Activated CD8-positive, alpha-beta memory T cell treated with anti-CD3 and anti-CD28 coated beads, Interleukin-2, amount 50 U/mL, for 4 hours (primary cell): ENCODE data around the gene CKLF.
A peak's percentile ranks its signal among the peaks of the same experiment; 100 is the strongest.
"Not testable (repeated sequence)": the region's sequence is repeated elsewhere in the genome, so short reads cannot be mapped to it uniquely, and the experiment has no call there.

Experiments
- DNase-seq: peaks from one replicate; pipeline ENCODE4 v3.0.0-alpha.2; 2020

The CKLF gene

DNA sequence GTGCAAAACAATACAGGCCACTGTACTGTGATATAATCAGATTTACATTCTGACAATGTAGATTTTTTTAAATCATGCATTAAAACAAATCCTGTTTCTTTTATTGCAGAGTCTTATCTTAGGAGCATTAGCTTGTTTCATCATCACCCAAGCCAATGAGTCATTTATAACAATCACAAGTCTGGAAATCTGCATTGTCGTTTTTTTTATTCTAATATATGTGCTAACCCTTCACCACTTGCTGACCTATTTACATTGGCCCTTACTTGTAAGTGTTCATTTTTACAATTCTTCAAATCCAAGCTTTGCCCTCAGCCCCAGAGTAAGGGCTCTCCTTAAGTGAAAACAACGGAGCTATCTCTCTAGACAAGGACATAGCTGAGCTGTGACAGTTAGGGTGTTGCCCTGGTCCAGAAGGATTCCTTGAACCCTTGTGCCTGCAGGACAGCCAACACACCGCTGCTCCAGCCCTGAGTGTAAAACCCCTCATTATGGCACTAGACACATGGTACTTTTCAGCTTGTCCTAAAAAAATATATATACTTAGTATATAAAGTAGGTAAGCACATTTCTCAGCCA lies 17.5 kb downstream of the CKLF start:
- no peak for DNase-seq

DNA sequence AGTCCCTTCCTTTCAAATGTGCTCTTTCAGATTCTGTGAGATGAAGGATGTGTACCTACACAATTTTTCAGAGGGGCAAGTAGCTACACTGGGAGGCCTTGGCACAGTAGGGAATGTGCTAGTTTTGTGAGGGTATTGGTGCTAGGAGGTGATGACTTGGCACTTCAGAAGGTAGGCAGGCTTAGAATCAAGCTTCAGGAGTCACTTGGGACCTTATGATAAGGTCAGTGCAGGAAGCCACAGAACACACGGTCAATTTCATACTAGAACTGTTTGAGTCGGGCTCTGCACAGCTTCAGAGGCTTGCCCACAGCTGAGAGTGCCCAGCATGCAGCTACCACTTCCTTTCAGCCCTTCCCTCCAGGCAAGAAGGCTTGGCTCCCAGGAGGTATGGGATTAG lies 20.0 kb downstream of the CKLF start:
- DNase-seq: no peak

DNA sequence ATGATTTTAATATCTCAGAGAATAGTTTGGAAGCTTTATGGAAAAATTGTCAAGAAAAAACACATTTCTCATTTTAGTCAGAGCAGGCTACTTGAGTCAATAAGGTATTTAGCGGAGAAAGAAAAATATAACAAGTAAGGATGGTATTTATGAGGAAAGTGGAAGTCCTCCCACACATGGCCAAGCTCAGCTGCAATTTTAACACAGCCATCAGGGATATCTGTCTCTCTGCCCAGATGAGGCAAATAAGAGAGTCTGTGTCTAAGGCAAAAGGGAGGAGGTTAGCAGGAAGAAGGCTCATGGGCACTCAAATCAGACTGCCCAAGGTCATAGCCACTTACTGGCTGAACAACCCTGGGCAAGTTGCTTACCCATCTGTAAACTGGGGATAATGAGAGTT lies 21.7 kb downstream of the CKLF start:
- DNase-seq: no peak

DNA sequence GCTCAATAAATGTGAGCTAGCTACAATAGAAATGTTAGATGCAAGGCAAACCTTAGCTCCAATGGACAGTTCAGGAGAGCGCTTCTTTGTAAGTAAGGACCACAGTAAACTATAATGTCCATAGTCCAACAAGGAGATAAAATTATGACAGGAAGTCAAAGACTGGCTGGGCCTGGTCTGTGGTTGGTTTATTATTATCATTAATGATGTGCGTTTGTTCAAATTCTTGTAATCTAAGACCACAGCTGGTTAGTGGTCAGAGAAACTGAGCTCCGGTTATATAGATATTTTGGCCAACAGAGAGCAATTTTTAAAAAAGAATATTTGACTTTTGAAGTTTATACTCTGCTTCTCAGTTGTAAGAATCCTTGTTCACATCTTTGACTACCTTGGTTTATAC lies 22.2 kb downstream of the CKLF start:
- no peak for DNase-seq

DNA sequence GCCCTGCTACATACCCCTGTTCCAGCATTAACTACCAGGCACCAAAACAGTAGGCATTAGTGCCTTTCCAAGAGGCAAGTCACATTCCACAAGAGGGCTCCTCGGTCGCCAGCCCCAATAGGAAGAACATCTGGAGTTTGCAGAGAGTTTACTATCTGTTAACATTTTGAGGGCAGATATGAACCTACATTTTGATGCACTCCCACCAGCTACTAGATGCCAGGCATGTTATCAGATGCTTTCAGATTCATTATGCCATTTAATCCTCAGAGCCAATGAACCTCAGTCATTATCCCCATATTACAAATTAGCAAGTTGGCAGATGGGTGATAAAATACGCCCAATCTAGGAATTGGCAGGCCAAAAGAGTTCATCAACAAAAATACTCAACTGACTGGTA lies 22.7 kb downstream of the CKLF start:
- no peak for DNase-seq

DNA sequence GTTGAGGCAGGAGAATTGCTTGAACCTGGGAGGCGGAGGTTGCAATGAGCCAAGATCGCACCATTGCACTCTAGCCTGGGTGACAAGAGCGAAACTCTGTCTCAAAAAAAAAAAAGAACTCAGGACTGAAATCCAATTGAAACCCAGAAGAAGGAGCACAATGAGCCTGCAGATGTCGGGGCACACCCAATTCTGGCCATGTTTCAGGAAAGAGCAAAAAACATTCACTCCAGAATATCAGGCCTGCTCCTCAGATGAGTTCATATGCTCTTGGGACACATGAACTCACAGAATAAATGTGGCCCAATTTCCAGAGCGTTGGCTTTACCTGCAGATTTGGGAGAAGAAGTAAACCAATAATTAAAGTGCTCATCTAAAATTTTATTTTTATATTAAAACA lies 23.9 kb downstream of the CKLF start:
- DNase-seq: no peak

DNA sequence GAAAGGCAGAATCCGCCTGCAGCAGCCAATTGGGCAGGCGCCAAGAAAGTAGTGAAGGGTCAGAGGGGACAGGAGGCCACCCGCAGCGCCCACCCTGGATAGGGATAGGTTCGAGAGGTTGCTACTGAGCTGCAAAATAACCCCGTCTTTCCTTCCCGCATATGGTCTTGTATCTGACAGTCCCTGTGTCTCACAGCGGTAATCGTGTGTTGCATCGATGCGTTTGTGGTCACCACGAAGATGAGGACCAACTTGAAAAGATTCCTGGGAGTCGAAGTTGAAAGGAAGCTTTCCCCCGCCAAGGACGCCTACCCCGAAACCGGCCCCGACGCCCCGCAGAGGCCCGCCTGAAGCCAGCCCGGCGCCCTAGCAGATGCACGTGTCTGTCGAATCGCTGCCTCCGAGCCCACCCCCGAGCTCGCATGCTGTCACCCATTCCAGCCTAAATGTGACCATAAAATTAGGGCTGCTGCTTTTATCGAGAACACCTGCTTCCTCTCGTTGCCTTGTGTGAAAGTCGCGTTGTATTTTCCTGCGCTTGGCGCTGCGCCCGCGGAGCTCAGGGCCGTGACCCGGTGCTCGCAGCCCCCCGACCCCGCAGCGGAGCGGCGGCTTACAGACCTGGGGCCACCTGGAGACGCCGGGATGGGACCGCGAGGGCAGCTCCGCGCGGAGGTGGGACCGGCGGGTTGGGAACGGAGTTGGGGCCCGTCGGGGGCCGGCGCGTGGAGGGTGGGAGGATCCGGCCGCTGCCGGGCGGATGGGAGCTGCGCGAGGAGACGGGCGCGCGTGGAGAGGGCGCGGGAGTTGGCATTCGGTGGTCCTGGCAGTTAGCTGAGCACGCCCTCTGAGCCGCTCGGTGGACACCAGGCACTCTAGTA lies 26.5 kb downstream of the CKLF start, which contains the start of gene CMTM2:
TSS of gene CMTM2 (plus strand) at position 813 of the 881 bp plus-strand sequence. CDS start 145 bp downstream, outside the sequence.
- no peak for DNase-seq

DNA sequence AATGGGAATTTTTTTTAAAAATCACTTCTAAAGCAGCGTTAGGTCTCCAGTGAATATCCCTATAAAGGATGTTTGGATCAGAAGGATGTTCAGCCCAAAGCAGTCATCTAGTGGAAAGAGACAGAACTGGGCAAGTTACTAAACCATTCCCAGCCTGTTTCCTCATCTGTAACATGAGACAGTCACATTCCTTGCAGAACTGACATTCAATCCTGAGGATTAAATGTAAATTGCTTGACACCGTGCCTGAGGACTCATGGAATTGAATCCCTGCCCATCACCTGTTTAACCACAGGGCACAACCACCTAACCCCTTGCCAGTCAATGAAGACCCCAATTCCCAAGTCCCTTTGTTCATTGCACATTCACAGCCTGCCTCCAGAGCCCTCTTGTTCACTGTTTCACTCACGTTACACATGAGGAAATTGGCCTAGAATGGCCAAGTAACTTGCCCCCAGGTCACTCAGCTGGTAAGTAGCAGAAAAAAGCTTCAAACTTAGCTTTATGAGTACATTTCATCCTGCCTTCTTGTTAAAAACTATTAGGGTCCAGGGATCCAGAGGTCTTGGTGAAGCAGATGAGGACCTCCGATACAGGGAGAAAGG lies 28.3 kb downstream of the CKLF start:
- no peak for DNase-seq

DNA sequence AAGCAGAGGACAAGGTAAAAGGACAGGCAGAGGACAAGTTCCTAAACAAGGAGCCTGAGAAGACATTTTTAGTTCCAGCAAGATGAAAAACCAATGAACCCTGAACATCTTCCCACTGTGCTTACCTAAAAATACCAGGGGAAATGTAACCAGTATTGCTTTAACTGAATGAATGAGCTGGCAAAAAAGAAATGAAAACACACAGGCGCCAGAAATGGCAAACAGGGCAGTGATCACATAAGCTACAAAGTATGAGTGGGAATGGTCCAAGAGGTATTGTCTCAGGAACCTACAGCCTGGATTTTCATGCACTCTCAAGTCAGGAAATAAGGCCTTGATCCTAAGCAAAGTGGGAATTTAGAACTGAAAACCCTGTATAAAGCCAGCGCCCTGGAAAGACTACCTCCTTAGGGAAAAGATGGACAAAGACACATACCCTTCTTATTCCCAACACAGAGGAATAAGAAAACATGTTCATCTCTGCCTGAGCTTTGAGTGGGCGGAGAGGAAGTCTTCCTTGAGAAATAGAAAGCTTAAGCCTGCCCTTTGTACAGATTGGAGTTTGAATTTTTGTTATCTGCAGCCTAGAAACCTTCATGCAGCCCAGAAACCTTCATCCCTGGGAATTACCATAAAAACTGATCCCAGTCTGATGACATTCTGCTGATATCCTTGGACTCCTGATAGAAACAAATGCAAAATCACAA lies 29.0 kb downstream of the CKLF start:
- no peak for DNase-seq

DNA sequence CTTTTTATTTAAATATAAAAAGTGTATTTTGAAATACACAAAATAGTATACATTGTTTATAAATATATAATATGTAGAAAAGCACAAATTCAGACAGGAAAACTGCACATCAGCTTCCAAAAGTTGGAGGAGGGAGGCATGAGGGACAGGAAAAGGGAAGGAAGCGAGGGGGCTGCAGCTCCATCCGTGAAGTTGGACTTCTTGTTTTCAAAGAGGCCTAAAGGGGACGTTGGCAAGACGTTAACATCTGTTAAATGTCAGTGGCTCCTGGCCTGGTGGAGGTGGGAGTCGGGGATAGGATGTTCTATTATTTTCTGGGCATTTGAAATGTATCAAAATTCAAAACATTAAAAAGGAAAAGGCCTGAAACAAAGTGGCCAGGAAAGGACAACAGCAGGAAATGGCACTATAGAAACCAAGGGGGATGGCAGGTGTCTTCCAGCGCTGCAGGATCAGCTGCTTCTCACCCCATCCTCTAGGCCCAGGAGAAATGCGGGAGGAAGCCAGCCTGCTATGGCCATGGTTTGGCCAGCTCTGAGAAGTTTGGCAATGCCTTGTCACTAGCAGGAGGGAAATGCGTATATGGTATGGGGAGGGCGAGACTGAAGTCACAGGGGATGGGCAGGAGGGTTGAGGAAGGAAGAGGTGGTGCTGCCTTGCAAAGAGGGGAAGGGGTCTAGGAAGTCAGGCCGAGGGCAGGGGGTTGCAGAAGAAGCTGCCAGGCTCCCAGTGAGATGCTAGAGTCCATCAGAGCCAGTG lies 33.3 kb downstream of the CKLF start:
- DNase-seq: no peak

DNA sequence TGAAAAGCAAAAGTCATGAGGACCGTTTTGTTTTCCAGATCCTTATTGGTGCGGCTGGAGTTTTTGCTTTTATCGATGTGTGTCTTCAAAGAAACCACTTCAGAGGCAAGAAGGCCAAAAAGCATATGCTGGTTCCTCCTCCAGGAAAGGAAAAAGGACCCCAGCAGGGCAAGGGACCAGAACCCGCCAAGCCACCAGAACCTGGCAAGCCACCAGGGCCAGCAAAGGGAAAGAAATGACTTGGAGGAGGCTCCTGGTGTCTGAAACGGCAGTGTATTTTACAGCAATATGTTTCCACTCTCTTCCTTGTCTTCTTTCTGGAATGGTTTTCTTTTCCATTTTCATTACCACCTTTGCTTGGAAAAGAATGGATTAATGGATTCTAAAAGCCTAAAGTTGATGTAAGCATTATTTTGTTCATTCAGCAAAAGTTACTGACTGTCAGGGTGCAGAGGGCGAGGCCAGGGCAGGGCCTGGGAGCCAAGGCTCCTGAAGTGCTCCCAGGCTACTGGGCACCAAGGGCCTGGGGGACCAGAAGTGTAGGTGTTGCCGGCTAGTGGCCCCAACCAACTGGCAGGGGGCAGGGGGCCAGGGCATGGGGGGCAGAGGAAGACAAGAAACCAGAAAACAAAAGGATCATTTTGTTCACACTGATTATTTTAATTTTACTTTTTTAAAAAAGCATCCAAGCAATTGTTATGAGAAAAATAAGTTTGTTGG lies 35.7 kb downstream of the CKLF start:
- no peak for DNase-seq

DNA sequence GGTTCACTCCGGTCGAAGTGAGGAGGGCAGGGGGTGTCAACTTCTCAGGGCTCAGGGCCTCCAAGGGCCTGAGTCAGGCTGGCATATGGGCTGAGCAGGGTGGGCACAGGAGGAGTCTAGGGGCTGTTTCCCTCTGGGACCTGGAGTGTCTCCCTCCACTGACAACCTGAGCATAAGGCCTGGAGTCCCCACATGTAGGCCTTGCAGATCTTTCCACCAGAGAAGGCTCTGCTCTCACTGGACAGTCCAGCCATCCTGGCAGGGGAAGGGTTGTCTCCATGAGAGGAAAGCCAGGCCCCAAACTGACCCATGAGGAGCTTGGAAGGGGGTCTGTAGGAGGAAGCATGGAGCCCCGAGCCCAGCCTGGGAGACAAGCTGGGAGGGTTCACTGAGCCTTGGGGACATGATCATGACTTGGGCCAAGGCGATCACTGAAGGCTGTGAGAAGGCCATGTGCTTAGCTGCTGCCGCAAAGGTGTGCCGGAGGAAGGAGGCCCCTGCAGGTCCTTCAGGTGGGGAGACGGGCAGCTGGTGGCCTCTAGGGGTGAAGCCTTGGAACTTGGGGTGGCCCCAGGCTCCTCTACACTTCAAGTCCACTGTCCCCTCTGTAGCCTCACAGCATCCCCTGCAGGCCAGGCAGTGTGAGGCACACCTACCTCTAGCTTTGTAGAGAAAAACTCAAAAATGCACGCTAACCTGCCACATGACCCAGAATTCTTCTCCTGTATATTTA lies 36.8 kb downstream of the CKLF start:
- DNase-seq: peak; percentile 61

DNA sequence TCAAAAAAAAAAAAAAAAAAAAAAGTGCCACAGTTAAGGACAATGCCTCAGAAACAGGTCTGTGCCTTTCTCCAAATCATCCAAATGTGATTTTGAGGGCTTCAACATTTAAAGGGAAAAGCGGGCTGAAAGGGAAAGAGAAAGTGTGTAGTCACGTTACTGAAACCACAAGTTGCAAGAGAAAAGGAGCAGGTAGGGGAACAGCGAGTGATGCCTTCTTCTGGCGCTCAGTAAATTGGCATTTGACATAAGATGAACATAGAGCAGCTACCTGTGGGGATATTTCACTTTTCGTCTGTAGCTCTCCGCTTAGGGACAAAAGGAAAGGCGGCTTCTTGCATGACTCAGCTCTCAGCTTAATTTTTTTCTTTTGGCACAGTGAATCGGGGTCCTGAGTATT lies 37.9 kb downstream of the CKLF start:
- DNase-seq: no peak

DNA sequence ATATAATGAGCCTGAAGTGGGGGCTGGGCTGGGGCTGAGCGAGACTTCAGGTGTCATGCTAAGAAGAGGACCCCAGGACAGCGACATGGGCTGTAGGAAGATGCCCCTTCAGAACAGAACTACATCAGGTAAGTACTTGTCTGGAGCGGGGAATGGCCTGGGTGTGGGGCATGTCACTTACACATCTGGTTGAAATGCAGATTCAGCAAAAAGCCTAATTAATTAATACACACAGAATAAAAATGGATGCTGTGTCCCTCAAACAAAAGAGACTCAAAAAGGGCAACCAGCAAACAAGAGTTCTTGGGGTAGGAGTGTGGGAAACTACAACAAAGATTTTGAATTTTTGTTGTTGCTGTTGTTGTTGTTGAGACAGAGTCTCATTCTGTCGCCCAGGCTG lies 38.6 kb downstream of the CKLF start:
- no peak for DNase-seq

DNA sequence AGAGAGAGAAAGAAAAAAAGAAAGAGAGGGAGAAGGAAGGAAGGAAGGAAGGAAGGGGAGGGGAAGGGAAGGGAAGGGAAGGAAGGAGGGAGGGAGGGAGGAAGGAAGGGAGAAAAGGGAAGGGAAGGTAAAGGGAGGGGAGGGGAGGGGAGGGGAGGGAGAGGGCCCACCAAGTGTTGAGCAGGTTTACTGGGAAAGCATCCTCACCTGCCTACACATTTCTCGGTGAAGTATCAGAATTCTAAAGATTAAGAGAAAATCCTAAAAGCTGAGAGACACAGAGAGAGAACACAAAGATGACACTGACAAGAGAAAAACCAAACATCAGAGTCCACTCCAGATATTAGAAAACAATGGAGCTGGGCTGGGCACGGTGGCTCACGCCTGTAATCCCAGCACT lies 39.9 kb downstream of the CKLF start:
- no peak for DNase-seq

DNA sequence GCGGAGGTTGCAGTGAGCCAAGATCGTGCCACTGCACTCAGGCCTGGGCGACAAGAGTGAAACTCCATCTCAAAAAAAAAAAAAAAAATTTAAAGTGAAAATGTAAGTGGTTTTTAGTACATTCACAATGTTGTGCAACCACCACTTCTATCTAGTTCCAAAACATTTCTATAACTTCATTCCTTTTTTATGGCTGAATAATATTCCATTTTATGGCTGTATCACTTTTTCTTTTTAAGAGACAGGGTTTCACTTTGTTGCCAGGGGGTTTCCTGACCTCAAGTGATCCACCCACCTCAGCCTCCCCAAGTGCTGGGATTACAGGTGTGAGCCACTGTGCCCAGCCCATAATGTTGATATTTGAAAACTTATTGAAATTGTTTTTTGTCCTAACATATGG lies 40.4 kb downstream of the CKLF start:
- DNase-seq: no peak

DNA sequence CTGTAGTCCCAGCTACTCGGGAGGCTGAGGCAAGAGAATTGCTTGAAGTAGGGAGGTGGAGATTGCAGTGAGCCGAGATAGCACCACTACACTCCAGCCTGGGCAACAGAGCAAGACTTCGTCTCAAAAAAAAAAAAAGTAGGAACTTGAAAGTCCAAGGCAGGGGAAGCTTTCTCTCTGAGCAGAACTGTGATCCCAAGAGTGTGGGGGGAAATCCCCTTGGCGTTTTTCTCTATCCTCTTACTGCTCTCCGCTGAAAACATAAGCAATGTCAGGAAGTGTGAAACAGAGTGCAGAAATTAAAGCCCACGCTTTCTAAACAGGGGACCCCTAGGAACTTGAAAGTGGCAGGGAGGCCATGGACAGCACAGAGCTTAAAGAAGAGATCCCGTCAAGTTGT lies 42.4 kb downstream of the CKLF start:
- DNase-seq: no peak

DNA sequence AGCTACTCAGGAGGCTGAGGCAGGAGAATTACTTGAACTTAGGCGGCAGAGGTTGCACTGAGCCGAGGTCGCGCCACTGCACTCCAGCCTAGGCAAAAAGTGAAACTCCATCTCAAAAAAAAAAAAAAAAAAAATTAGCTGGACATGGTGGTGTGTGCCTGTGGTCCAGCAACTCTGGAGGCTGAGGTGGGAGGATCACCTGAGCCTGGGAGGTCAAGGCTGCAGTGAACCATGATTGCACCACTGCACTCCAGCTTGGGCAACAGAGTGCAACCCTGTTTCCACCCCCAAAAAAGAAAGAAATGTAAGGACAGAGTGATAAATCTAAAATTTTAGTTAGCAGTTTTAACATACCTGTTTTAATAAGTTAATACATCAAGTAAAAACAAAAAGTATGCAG lies 44.2 kb downstream of the CKLF start:
- not testable (repeated sequence) for DNase-seq

DNA sequence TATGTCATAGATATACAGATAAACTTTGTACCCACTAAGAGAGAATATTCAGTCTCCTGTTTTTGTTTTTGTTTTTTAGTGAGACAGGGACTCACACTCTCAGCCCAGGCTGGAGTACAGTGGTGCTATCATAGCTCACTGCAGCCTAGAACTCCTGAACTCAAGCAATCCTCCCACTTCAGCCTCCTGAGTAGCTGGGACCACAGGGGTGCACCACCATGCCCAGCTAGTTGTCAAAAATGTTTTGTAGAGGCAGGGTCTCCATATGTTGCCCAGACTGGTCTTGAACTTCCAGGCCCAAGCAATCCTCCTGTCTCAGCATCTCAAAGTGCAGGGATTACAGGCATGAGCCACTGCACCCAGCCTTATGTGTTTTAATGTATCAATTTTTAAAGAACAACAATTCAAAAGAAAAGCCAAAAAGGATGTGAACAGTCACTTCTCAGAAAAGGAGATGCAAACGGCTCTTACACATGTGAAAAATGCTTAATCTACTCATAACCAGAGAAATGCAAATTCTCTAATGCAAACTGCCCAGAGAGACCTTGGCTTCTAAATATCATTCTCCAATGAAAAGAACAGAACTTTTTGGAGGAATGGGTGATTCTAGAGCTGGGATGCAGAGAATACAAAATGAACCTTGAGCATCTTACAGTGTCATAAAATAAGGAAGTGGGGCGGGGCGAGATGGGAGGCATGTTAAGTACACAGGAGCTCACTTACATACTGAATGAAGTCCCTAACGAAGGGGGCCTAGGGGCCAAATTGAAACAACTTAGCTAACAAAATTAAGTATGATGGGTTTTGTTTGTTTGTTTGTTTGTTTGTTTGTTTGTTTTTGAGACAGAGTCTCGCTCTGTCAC lies 44.8 kb downstream of the CKLF start:
- no peak for DNase-seq

DNA sequence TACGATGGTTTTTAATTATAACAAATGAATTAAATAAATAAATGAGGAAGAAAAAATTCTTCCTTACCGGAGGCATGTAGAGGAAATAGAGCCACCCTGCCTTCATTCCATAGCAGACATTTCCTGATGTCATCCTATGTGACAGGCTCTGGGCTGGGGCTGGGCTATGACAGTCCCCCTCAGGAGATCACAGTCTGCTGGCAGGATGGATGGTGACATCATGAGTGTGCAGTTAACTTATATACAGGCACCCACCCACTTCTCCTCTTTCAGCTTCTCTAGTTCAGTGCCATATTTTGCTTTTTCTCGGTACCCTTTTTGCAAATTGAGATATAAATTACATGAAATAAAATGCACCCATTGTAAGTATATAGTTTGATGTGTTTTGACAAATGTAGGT lies 45.7 kb downstream of the CKLF start:
- DNase-seq: no peak
